ENCODE data around the gene SYCP3.

The SYCP3 gene

GRCh38 chr12:101713059-101713682, 26.1 kb downstream of the SYCP3 start:
- peak; percentile 32 for DNase-seq (ENCODE audit: low read depth)
- H3K4me3 ChIP-seq (ENCODE audit: control insufficient read depth, low read depth, low read length), result no peak overlapping the region
- no peak for TF ChIP-seq CTCF (conservative IDR thresholded peaks at IDR 0.05; ENCODE audit: control insufficient read depth, insufficient read depth, low read depth, low read length)

DNA sequence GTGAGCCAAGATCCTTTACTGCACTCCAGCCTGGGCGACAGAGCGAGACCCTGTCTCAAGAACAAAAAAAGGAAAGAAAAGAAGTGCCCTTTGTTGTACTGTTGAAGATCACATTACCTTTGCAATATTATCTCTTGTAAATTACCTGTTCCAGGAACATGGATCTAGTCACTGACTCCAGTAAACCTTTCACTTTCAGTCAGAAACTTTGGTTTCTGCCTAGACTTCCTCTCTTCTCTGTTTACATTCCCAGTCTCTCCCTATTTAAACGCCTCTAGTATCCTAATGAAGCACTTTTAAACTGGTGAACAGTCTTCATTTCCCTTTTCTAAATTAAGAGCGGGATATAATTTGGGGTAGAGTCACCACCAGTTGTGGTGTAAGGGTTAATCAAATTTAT, 29.0 kb downstream of the SYCP3 start:
- DNase-seq (ENCODE audit: low read depth), result no peak
- H3K4me3 ChIP-seq (ENCODE audit: control insufficient read depth, low read depth, low read length), result no peak overlapping the region
- no peak for TF ChIP-seq CTCF (conservative IDR thresholded peaks at IDR 0.05; ENCODE audit: control insufficient read depth, insufficient read depth, low read depth, low read length)

GRCh38 chr12:101707131-101707782, 32.0 kb downstream of the SYCP3 start:
- TF ChIP-seq CTCF (conservative IDR thresholded peaks at IDR 0.05; ENCODE audit: control insufficient read depth, insufficient read depth, low read depth, low read length), result no peak
- H3K4me3 ChIP-seq (ENCODE audit: control insufficient read depth, low read depth, low read length), result no peak overlapping the region
- DNase-seq (ENCODE audit: low read depth), result no peak

DNA sequence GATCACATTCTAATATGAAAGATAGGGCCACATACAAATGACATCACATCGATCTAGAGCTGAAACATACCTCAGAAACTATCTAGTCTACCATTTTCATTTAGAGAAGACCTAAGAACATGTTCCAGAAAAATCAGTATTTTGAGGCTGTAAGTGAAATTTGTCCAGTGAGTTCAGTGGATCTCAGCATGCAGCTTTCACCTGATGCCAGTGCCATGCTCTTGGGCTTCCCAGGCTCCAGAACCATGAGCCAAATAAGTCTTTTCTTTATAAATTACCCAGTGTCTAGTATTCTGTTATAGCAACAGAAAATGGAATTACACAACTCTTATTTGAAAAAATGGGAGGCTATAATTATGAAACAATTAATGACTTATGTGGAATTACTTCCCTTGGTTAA, 32.9 kb downstream of the SYCP3 start:
- no peak for DNase-seq (ENCODE audit: low read depth)
- H3K4me3 ChIP-seq (ENCODE audit: control insufficient read depth, low read depth, low read length), result no peak overlapping the region
- TF ChIP-seq CTCF (conservative IDR thresholded peaks at IDR 0.05; ENCODE audit: control insufficient read depth, insufficient read depth, low read depth, low read length), result no peak

DNA sequence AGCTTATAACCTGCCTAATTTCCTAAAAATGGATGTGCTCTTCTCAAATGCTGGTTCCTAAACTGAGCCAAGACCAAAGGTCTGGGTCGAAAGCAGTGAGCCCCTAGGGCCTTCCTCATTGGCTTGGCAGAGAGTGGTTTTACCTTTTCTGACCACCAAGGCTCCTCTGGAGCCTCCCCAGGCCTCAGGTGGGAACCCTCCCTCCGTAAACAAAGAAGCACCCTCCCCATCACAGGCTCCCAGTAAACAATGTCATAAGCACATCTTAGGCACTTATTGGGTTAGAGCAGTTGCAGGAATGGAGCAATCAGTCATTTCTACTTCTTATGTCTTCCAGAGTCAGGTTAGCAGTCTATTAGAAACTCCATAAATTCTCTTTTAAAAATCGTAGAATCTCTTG, 35.8 kb downstream of the SYCP3 start:
- DNase-seq (ENCODE audit: low read depth), result no peak
- H3K4me3 ChIP-seq (ENCODE audit: control insufficient read depth, low read depth, low read length), result no peak overlapping the region
- TF ChIP-seq CTCF (conservative IDR thresholded peaks at IDR 0.05; ENCODE audit: control insufficient read depth, insufficient read depth, low read depth, low read length), result no peak

DNA sequence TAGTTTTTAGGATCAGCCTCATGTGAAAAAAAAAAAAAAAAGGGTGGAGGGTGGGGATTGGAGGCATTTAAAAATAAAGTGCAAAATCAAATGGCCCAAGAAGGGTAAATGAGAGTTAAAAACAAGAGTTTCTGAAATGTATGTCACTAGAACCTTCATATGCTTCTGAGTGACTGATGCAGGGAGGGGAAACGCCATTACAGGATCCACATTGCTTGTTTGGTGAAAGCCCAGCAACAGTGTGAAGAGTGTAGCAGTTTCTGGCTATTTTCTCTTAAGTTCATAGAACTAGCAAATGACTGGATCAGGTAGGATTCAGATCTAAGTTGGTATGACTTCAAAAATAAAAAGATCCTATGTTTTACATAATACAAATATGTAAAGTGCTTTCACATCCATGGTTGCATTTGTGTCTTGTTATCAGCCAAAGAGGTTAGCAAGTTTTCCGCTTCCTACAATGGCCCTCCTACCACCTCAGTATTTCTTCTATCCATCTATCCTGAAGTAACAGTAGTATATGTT, 38.9 kb downstream of the SYCP3 start:
- no peak overlapping the region for H3K4me3 ChIP-seq (ENCODE audit: control insufficient read depth, low read depth, low read length)
- DNase-seq (ENCODE audit: low read depth), result no peak
- no peak for TF ChIP-seq CTCF (conservative IDR thresholded peaks at IDR 0.05; ENCODE audit: control insufficient read depth, insufficient read depth, low read depth, low read length)

Measured in fibroblast of mammary gland (primary cell).